ENCODE data around the gene IGBP1.
"Not testable (repeated sequence)": the region's sequence is repeated elsewhere in the genome, so short reads cannot be mapped to it uniquely, and the experiment has no call there.

The IGBP1 gene

DNA sequence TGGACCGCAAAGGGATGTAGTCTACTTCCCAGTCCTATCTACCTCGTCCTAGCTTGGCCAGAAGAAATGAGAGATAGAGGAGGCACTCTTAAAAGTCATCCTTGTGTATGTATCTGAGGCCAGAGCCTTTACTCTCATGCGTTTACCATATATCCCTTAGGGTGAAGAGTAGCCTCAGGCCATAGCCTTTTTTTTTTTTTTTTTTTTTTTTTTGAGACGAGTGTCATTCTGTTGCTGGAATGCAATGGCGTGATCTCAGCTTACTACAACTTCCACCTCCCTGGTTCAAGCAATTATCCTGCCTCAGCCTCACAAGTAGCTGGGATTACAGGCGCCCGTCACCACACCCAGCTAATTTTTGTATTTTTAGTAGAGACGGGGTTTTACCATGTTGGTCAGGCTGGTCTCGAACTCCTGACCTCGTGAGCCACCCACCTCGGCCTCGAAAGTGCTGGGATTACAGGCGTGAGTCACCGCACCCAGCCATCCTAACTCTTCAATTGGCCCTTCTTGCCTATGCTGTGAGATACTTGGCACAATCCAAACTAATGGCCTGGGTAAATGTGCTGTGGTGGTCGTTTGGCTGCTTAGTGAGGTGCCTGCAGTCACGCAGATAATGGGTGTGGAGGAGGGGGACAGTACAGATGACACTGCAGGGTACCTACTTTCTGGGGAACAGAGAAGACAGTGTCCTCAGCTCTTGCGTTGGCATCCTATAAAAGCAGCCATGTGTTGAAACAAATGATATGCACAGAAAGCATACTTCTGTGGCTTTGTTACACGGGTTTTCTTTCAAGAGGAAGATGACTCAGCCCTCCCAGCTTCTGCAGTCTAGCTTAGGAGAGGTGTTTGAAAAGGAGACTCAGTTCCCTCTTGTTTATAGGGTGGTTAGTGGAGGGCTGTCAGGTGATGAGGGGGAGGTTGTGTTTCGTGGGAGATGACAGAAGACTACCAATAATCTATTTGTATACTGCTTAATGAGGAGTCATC is 33.6 kb downstream of the IGBP1 start:
- peak in 4 of 56 donors; percentile 0 to 2 (median 1) for DNase-seq

DNA sequence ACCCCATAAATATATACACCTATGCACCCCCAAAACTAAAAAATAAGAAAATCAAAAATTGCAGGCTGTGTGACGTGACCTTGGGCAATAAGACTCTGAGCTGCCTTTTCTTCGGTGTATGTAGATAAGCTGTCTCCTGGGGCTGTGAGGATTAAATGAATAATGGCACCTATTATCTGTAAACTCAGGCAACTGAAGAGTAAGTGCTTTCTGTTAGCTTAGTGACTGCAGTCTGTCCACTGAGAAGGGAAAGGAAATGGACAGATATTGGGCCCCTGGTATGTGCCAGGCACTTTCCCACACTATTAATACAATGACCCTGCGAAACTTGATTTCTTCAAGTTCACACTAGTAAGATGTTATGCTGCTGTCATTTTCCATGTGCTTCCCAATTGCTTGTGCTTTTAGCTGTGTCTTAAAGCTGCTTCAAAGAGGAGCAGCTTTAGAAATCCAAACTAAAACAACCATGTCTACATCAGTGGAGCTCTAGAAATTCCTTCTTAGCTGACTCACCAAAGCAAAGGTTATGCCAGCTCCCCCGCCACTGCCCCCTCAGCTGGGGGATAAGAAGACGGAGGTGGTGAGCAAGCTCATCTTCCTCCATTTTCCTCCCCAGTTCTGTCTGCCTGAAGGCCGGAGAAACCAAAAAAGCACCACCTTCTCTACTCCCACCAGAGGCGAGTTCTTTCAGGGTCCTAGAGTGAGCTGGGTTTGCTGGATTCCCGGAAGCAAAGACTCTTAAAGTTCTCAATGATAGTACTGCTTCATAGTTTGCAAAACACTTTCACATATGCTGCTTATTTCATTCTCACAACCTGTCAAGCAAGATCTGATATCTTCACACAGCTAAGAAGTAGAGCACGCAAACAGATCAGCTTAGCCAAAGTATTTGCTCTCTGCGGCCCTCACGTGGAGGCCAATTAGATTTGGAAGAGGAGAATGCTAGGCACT is 35.3 kb downstream of the IGBP1 start:
- peak in 25 of 56 donors; percentile 0 to 50 (median 13) for DNase-seq

DNA sequence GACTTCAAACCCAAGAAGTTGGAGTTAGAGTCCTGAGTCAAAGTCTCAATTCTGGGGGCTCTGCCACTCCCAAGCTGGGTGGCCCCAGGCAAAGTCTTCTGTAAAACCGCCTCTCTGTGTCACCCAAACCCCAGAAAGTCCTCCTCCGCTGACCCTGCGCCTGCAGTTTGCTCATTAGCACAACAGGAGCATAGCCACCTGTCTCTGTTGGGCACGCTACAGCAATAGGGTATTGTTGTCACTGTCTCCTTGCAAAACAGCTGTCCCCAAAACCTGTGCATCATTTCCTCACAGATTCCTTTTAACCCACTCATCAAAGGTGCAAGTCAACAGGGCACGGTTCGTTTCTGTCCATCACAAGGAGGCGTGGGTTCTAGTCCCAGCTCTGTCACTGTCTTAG is 36.0 kb downstream of the IGBP1 start:
- no peak for DNase-seq

DNA sequence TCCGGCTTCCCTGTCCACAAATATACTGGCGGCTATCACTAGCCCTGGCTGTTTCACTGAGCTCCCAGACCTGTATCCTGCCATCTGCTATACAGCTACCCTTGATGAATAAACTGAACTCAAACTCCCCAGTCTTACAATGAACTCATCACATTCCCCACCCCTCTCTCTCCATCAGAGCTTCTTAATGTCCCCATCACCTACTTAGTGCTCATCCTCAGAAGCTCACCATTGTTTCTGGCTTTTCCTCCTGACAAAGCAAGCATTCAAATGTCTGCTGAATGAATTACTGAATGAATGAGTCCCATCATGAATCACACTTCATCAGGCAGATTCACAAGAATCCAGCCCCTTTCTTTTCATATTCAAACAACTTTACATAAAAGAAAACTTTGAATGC is 38.4 kb downstream of the IGBP1 start:
- DNase-seq: no peak

DNA sequence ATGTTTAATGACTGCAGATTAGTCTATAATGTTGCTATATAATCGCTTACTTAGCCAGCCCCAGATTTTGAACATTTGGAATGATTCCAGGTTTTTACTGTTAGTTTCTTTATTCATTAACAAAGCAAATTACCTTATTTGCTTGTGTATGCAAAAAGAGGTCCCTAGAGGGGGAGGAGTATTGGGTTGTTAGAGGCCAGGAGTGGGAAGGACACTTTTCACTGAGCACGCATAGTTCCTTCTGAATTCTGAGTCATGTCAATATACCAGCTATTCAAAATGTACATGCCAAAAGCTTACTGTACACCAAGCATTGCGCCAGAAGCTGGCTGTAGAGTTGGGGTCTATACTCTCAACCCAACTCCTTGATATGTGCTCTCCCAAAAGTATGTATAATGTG is 39.0 kb downstream of the IGBP1 start:
- DNase-seq: no peak

DNA sequence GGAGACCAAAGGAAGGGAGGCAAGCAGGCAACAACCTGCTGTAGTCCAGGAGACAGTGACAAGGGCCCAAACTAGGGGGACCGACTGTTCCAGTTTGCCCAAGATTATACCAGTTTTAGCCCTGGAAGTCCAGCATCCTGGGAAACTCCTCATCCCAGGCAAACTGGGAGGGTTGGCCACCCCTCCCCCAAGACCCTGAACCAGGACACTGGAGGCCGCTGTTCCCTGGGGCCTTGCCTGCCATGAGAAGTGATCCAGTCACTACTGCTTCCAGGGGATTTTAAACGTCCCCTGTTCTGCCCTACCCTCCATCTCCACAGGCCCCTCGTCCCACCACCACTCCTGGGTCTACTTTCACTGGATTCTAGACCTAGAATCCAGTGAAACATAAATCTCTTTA is 39.7 kb downstream of the IGBP1 start:
- DNase-seq: no peak

DNA sequence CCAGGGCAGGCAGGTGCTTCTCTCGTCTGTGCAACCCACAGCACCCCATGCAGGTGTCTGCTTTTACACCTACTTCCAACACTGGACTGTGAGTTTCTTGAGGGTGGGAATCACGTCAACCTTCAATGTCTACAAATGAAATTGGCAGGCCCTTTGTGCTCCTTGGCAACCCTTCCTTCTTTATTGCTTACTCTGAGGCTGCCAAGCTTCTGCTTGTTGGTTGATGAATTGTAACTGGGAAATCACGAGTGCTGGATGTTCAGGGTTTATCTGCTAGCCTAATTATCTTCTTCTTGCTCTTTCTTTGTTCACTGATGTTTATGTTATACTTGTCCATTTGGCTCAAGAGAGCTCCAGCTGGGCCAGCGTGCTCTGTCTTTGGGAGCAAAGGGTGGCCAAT is 41.5 kb downstream of the IGBP1 start:
- DNase-seq: no peak

DNA sequence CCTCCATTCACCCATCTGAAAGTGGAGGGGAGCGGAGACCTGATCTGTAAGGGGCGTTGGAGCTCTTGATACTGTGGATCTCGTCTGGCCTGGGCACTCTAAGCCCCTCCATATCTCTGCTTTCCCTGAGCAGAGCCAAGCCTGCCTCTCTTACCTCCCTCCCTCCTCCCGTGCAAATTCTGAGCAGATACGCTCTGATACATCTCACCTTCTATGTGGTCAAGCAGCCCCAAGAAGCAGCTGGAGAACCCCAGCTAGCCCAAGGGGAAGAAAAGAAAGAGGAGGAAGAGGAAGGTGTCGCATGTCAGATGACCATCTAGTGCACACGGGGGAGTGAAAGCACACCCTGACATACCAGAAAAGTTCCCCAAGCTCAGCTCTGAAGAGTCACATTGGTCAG is 42.1 kb downstream of the IGBP1 start:
- DNase-seq: no peak

DNA sequence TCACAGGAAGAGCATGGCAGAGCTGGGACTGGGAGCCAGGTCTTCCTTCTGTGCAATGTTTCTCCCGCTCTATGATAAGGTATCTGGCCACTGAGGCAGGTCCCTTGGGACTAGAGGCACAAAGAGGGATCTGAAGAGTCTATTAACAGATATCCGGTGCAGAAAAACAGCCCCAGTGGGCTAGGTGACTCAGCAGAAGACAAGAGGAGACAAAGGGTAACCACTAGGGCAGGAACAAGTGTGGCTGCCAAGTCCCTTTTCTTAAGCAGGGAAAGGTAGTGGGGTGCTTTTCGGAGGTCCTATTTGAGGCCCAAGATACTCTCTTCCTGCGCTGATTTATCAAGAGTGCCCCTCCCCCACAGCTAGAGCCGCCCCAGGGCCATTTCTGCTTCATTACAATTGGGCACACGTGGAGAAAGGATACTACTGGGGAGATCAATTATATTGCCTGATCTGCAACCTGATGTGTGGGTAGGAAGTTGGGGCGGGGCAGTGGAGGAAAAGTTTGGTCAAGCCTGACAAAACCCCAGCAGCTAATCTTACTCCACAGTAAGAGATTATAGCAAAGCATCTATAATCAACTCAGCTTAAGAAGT is 43.8 kb downstream of the IGBP1 start, which contains the start of gene DGAT2L6:
DGAT2L6 (plus strand) TSS at position 546 of the 596 bp plus-strand sequence. CDS start 100 bp downstream, outside the sequence.
- no peak for DNase-seq

DNA sequence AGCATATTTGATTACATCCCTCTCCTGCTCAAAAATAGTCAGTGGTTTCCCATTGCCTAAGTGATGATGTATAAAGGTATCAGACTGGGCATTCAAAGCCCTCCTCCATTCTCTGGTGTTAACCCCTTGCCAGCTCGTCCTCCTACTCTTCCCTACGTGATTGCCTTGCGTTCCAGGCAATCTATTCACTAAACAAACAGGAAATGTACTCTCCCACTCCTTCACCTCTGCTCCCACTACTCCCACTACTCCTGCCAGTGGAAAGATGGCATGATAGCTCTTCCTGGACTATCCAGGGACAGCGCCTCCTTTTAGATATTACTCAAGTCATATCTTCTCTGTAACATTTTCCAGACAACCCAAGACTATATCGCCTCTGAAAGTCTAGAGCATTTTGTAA is 49.8 kb downstream of the IGBP1 start:
- no peak for DNase-seq

DNA sequence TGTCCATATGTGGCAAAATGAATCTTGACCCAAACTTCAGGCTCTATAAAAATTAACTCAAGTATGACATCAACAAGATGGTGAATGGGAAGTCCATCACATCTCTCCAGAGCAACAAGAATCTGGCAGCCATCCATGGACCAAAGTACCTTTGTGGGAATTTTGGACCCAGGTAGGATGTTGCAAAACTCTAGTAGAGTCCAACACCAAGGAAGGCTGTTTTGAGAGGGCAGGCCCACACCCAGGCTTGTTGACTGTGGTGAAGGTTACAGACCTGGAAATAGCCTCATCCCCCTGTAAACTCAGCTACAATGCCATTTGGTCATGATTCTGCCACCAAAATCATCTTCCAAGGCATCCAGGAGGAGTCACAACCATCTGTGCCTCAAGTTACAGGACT is 57.0 kb downstream of the IGBP1 start:
- DNase-seq: no peak

DNA sequence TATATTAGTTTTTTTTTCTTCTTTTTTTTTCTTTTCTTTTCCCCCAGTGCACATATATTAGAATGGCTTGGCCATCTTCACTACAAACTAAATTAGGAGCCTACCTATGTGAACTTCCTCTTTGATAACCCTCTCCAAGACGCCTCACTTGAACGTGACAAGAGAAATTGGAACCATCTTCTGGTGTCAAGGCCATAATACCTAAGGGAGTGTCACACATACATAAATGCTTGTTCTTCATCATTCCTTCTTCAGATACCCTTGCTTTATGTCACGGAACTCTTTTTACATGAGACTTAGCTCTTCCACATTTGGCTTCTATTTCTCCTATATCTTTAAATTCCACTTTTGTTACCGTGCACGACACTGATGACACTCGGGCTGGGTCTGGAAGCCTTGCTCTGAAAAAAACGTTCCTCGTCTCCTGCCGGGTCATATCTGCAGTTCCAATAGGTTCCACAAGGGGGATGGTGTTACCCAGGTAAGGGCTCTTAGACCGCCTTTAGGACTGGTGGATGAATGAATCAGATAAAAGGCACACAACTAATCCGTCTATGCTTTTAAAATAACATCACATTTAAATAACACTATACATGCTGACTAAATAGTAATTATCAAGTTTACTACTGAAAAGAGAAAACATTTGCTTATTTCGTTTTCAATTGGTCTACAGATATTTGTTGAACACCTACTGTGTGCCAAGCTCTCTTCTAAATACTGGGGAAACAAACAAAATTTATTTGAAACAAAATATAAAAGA is 63.9 kb downstream of the IGBP1 start:
- DNase-seq: no peak

DNA sequence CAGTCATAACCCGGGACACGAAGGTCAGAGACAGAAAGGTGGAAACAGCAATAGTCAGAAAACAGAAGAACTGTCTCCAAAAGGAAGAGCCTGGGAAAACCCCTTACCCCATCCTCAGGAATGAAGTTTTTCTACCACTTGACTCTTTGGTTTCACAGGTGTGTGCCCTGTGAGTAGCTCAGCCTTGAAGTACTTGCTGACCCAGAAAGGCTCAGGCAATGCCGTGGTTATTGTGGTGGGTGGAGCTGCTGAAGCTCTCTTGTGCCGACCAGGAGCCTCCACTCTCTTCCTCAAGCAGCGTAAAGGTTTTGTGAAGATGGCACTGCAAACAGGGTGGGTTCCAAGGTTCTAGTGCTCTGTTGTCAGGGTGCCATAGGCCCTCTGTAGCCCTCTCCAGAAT is 68.5 kb downstream of the IGBP1 start:
- no peak for DNase-seq

DNA sequence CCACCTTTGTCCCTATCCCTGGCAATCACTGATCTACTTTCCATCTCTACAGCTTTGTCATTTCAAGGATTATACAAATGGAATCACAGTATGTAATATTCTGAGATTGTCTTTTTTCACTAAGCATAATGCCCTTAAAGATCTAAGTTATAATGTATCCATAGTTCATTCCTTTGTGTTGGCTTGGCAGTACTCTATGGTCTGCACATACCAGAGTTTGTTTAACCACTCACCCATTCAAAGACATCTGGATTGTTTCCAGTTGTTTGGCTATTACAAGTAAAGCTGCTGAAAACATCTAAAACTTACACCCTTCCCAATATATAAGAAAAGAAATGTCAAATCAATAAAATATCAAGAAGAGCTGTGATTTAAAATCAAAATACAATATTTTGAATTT is 75.2 kb downstream of the IGBP1 start:
- DNase-seq: no peak

DNA sequence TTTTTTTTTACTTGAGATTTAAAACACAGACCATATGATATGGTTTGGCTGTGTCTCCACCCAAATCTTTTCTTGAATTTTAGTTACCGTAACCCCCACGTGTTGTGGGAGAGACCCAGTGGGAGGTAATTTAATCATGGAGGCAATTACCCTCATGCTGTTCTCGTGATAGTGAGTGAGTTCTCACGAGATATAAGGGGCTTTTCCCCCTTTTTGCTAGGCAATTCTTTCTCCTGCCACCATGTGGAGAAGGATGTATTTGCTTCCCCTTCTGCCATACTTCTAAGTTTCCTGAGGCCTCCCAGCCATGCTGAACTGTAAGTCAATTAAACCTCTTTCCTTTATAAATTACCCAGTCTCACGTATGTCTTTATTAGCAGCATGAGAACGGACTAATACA is 76.3 kb downstream of the IGBP1 start:
- not testable (repeated sequence) for DNase-seq

Measured in nucleus accumbens (tissue), 56 donors.